ENCODE results near the gene CCDC61.

Gene CCDC61

DNA sequence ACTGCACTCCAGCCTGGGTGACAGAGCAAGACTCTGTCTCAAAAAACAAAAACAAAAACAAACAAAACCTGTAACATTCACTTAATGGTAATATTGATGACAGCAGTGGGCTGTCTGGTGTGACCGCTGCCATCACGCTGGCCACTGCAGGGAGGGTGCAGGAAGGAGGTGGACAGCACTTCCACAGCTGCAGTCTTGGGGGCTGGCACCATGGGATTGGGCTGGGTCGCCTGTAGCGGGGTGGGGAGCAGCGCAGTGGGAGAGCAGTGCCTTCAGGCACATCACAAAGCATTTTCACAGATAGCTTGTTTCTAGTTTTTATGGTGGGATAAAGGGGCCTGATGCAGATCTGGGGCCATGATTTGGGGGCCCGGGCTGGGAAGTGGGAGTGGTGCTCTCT is 40.3 kb downstream of the CCDC61 start:
- TF ChIP-seq CTBP1 (IDR thresholded peaks at IDR 0.05; ENCODE audit: borderline replicate concordance) = no peak
- TF ChIP-seq SP1 (IDR thresholded peaks at IDR 0.05) = no peak
- no peak for TF ChIP-seq LEF1 (IDR thresholded peaks at IDR 0.05; ENCODE audit: borderline replicate concordance)
- TF ChIP-seq FOXM1 (IDR thresholded peaks at IDR 0.05; ENCODE audit: borderline replicate concordance) = no peak
- TF ChIP-seq L3MBTL2 (conservative IDR thresholded peaks at IDR 0.05) = no peak
- TF ChIP-seq, protein P1, sequence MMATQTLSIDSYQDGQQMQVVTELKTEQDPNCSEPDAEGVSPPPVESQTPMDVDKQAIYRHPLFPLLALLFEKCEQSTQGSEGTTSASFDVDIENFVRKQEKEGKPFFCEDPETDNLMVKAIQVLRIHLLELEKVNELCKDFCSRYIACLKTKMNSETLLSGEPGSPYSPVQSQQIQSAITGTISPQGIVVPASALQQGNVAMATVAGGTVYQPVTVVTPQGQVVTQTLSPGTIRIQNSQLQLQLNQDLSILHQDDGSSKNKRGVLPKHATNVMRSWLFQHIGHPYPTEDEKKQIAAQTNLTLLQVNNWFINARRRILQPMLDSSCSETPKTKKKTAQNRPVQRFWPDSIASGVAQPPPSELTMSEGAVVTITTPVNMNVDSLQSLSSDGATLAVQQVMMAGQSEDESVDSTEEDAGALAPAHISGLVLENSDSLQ (IDR thresholded peaks at IDR 0.05) = no peak
- TF ChIP-seq ELF4 (IDR thresholded peaks at IDR 0.05) = no peak
- TF ChIP-seq FOXA1 (IDR thresholded peaks at IDR 0.05) = no peak
- no peak for TF ChIP-seq HDGF (IDR thresholded peaks at IDR 0.05; ENCODE audit: borderline replicate concordance)
- no peak for TF ChIP-seq NFRKB (IDR thresholded peaks at IDR 0.05)
- no peak for TF ChIP-seq SUZ12 (IDR thresholded peaks at IDR 0.05)
- TF ChIP-seq ZNF384 (IDR thresholded peaks at IDR 0.05) = no peak
- TF ChIP-seq BHLHE40 (IDR thresholded peaks at IDR 0.05; ENCODE audit: borderline replicate concordance) = no peak
- TF ChIP-seq FOXK2 (IDR thresholded peaks at IDR 0.05) = no peak
- TF ChIP-seq ARNT (IDR thresholded peaks at IDR 0.05) = no peak
- TF ChIP-seq TARDBP (IDR thresholded peaks at IDR 0.05) = no peak
- no peak for DNase-seq (ENCODE audit: extremely low spot score)
- ChIA-PET POLR2A (no interaction called here), CTCF (no interaction called here)

DNA sequence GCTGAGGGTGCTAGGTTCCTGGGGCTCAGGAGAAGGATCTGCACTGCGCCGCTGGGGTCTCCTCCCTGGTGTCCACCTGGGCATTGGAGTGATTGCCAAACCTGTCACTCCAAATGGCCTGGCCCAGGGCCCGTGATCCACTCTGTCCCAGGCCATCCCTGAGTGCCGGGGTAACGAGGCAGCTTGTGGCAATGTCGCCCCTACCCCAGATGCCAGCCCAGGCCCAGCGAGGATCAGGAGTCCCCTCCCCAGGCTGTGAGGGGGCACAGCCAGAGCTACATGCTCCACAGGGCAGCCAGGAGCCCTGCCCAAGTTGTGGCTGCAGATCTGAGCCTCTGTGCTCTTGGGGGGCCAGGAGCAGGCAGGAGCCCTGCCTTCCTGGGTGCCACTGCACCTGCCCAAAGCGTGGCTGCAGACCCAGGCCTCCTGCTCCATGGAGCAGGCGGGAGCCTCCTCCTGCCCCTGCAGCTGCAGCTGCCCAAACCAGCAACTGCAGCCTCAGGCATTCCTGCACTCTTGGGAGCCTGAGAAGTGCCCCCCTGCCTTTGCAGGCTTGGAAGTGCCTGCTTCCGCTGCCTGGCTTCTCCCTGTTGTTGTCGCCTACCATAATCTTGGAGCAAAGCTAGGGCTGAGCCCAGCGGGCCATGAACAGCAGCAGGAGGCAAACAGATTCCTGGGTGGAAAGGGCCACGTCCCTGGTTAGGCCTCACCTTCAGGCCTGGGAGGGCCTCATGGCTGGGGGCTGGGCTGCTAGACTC is 40.9 kb downstream of the CCDC61 start:
- TF ChIP-seq SUZ12 (IDR thresholded peaks at IDR 0.05) (no peak), FOXA1 (IDR thresholded peaks at IDR 0.05) (no peak), FOXK2 (IDR thresholded peaks at IDR 0.05) (no peak), ARNT (IDR thresholded peaks at IDR 0.05) (no peak), BHLHE40 (IDR thresholded peaks at IDR 0.05; ENCODE audit: borderline replicate concordance) (no peak)
- ChIA-PET CTCF (no interaction called here), POLR2A (no interaction called here)
- DNase-seq (ENCODE audit: extremely low spot score) = no peak

DNA sequence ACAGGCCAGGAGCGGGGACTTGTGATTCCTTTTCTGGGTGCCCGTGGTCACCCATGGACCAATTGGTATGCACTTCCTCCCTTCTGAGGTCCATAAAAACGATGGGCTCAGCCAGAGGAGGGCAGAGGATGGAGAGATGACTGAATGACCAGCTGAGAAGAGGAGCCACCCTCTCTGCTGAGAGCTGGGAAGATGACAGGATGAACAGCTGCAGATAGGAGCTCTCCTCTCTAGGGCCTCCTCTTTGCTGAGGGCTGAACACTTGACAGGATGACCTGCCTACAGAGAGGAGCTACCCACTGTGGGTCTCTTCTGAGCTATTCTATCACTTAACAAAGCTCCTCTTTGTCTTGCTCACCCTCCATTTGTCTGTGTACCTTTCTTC is 41.5 kb downstream of the CCDC61 start:
- TF ChIP-seq FOXA1 (IDR thresholded peaks at IDR 0.05) (no peak), NFRKB (IDR thresholded peaks at IDR 0.05) (no peak), TARDBP (IDR thresholded peaks at IDR 0.05) (no peak), ARNT (IDR thresholded peaks at IDR 0.05) (no peak), BHLHE40 (IDR thresholded peaks at IDR 0.05; ENCODE audit: borderline replicate concordance) (no peak), FOXK2 (IDR thresholded peaks at IDR 0.05) (no peak), L3MBTL2 (conservative IDR thresholded peaks at IDR 0.05) (no peak), CTBP1 (IDR thresholded peaks at IDR 0.05; ENCODE audit: borderline replicate concordance) (no peak), SP1 (IDR thresholded peaks at IDR 0.05) (no peak), ELF4 (IDR thresholded peaks at IDR 0.05) (no peak), LEF1 (IDR thresholded peaks at IDR 0.05; ENCODE audit: borderline replicate concordance) (no peak), SUZ12 (IDR thresholded peaks at IDR 0.05) (no peak), HDGF (IDR thresholded peaks at IDR 0.05; ENCODE audit: borderline replicate concordance) (no peak), ZNF384 (IDR thresholded peaks at IDR 0.05) (no peak), FOXM1 (IDR thresholded peaks at IDR 0.05; ENCODE audit: borderline replicate concordance) (no peak)
- TF ChIP-seq, protein P1 (IDR thresholded peaks at IDR 0.05) = no peak
- CTCF ChIA-PET = interaction anchor here (0.6 kb wide), 1 partner anchor 20 kb away, joined by 5 read pairs; no protein-coding TSS in a partner anchor
- no peak for DNase-seq (ENCODE audit: extremely low spot score)
- POLR2A ChIA-PET = no interaction called here

DNA sequence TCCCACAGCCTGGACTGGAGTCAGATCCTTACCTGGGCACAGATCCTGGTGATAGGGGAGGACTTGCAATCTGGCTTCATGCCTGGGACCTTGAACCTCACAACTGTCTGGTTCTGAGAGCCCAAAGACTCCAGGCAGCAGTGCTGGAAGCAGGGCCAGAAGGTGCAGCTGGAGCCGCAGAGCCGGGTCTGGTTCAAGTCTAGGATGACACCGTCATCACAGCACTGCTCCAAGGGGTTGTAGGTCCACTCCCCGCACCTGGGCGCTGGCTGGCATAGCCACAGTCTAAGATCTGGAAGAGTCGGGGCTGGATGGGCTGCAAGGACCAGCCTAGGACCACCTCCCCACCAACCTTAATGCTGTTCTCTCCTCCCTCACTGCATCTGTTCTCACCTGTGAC is 44.9 kb downstream of the CCDC61 start:
- no peak for DNase-seq (ENCODE audit: extremely low spot score)
- CTCF ChIA-PET = interaction anchor here (0.5 to 2.9 kb wide), 4 partner anchors 9 to 216 kb away, joined by 3 to 16 read pairs (median 4); no protein-coding TSS in a partner anchor
- POLR2A ChIA-PET = interaction anchor here (0.6 to 0.8 kb wide), 2 partner anchors 45 to 79 kb away, joined by 3 to 4 read pairs; partner anchors contain the start of gene CCDC61
- TF ChIP-seq L3MBTL2 (conservative IDR thresholded peaks at IDR 0.05) (no peak), SP1 (IDR thresholded peaks at IDR 0.05) (no peak), ARNT (IDR thresholded peaks at IDR 0.05) (no peak), ZNF384 (IDR thresholded peaks at IDR 0.05) (no peak), NFRKB (IDR thresholded peaks at IDR 0.05) (no peak), ELF4 (IDR thresholded peaks at IDR 0.05) (no peak), FOXK2 (IDR thresholded peaks at IDR 0.05) (no peak), FOXA1 (IDR thresholded peaks at IDR 0.05) (no peak), BHLHE40 (IDR thresholded peaks at IDR 0.05; ENCODE audit: borderline replicate concordance) (no peak), CTBP1 (IDR thresholded peaks at IDR 0.05; ENCODE audit: borderline replicate concordance) (no peak), FOXM1 (IDR thresholded peaks at IDR 0.05; ENCODE audit: borderline replicate concordance) (no peak), SUZ12 (IDR thresholded peaks at IDR 0.05) (no peak), HDGF (IDR thresholded peaks at IDR 0.05; ENCODE audit: borderline replicate concordance) (no peak), LEF1 (IDR thresholded peaks at IDR 0.05; ENCODE audit: borderline replicate concordance) (no peak), TARDBP (IDR thresholded peaks at IDR 0.05) (no peak)
- TF ChIP-seq, protein P1 (IDR thresholded peaks at IDR 0.05) = no peak

DNA sequence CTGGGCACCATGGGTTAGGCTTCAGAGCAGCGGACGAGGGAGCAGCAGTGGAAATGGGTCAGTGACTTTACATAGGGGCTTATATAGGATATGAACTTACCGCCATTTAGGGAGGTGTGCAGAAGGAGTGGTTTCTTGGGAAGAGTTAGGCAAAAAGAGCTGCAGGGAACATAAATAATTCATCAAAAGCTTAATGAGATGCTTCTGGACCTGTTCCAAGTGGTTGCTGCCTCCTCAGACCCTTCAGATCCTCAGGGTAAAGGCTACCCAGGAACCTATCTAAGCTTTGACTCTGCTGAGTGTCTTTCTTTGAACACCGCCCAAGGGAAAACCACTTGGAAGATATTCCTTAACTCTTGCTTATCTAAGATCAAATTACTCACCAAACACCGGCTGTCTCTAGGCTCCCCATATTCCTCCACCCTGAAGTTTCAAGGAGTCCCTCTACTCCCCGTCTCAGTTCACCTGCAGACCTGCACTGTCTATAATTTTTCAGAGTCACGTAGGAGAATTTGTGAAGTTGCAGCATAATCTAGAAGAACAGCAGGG is 45.8 kb downstream of the CCDC61 start, which contains the start of gene IGFL4:
IGFL4 (minus strand) TSS at position 51 of the 549 bp plus-strand sequence; CDS start at position 11, 40 bp downstream.
- TF ChIP-seq FOXA1 (IDR thresholded peaks at IDR 0.05) = no peak
- no peak for TF ChIP-seq L3MBTL2 (conservative IDR thresholded peaks at IDR 0.05)
- TF ChIP-seq CTBP1 (IDR thresholded peaks at IDR 0.05; ENCODE audit: borderline replicate concordance) = no peak
- TF ChIP-seq BHLHE40 (IDR thresholded peaks at IDR 0.05; ENCODE audit: borderline replicate concordance) = no peak
- TF ChIP-seq SUZ12 (IDR thresholded peaks at IDR 0.05) = no peak
- no peak for TF ChIP-seq LEF1 (IDR thresholded peaks at IDR 0.05; ENCODE audit: borderline replicate concordance)
- TF ChIP-seq ELF4 (IDR thresholded peaks at IDR 0.05) = no peak
- no peak for TF ChIP-seq SP1 (IDR thresholded peaks at IDR 0.05)
- no peak for TF ChIP-seq NFRKB (IDR thresholded peaks at IDR 0.05)
- TF ChIP-seq ARNT (IDR thresholded peaks at IDR 0.05) = no peak
- TF ChIP-seq ZNF384 (IDR thresholded peaks at IDR 0.05) = no peak
- POLR2A ChIA-PET = interaction anchor here (0.8 to 1.0 kb wide), 2 partner anchors 36 to 46 kb away, joined by 4 read pairs; partner anchors contain the start of gene CCDC61
- peak; percentile 34 for DNase-seq (ENCODE audit: extremely low spot score)
- CTCF ChIA-PET = interaction anchor here (0.6 to 2.9 kb wide), 5 partner anchors 8 to 338 kb away, joined by 3 to 16 read pairs (median 4); no protein-coding TSS in a partner anchor

Data from HEK293T (cell line).